ENCODE measurements around the gene ITK.

Gene ITK

DNA sequence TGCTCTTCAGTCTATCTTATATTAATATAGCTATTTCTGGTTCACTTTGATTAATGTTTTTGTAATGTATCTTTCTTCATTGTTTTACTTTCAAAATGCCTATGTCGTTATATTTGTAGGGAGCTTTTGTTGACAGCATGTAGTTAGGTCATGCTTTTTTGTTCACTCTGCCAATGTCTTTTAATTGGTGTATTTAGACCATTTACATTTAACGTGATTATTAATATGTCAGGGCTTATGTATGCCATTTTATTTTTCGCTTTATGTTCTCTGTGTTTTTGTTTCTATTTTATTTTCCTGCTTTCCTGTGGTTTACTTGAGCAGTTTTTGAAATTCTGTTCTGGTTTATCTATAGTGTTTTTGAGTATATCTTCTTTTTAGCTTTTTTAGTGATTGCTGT lies 25.3 kb upstream of the ITK start:
- Histone ChIP-seq H3K27me3 (ENCODE audit: control insufficient read depth, insufficient read depth, low read length) (no peaks in the 10 kb centered on the region), H3K4me1 (peaks cover 6% of the 10 kb centered on the region), H3K36me3 (ENCODE audit: control insufficient read depth, insufficient read depth, low read length) (no peaks in the 10 kb centered on the region), H3K79me2 (no peaks in the 10 kb centered on the region), H3K9ac (no peak overlapping the region), H3K27ac (no peak overlapping the region), H3K9me3 (ENCODE audit: control insufficient read depth, low read length) (no peaks in the 10 kb centered on the region), H2AFZ (no peak overlapping the region), H3K4me2 (ENCODE audit: low read length) (no peak overlapping the region), H3K4me3 (ENCODE audit: low read depth, low read length) (no peak overlapping the region)
- TF ChIP-seq, protein P1, sequence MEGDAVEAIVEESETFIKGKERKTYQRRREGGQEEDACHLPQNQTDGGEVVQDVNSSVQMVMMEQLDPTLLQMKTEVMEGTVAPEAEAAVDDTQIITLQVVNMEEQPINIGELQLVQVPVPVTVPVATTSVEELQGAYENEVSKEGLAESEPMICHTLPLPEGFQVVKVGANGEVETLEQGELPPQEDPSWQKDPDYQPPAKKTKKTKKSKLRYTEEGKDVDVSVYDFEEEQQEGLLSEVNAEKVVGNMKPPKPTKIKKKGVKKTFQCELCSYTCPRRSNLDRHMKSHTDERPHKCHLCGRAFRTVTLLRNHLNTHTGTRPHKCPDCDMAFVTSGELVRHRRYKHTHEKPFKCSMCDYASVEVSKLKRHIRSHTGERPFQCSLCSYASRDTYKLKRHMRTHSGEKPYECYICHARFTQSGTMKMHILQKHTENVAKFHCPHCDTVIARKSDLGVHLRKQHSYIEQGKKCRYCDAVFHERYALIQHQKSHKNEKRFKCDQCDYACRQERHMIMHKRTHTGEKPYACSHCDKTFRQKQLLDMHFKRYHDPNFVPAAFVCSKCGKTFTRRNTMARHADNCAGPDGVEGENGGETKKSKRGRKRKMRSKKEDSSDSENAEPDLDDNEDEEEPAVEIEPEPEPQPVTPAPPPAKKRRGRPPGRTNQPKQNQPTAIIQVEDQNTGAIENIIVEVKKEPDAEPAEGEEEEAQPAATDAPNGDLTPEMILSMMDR (IDR thresholded peaks at IDR 0.05), result no peak

DNA sequence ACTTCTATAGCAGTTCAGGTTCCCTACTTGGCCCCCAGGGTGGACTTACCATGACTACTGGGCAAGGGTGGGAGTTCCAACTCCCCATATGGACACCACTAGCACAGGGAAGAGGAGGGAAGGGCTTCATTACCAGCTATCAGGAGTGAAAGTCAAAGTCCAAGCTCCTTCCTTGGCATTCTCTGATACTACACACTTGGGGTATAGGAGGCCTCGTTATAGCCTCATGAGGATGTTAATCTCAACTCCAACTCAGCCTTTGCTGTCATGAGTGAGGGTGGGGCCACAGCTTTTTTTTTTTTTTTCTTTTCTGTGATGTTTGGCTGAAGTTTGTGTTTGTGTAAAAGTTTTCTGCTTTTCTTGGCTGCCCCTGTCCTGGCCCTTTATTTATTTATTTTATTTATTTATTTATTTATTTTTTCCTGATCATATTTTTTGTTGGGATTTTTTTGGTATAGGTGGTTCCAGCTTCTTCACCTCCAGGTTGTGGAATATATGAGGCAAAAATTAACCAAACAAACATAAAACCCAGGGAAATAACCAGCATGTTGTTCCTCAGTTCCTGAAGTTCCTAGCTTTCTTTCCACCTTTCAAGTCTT lies 23.2 kb upstream of the ITK start:
- H3K4me1 ChIP-seq, result peaks cover 6% of the 10 kb centered on the region
- TF ChIP-seq, protein P1 (IDR thresholded peaks at IDR 0.05), result no peak
- H3K4me3 ChIP-seq (ENCODE audit: low read depth, low read length), result no peak overlapping the region
- no peak overlapping the region for H3K9ac ChIP-seq
- H3K79me2 ChIP-seq, result no peaks in the 10 kb centered on the region
- no peak overlapping the region for H3K4me2 ChIP-seq (ENCODE audit: low read length)
- H3K27ac ChIP-seq, result no peak overlapping the region
- no peaks in the 10 kb centered on the region for H3K27me3 ChIP-seq (ENCODE audit: control insufficient read depth, insufficient read depth, low read length)
- no peaks in the 10 kb centered on the region for H3K36me3 ChIP-seq (ENCODE audit: control insufficient read depth, insufficient read depth, low read length)
- no peaks in the 10 kb centered on the region for H3K9me3 ChIP-seq (ENCODE audit: control insufficient read depth, low read length)
- no peak overlapping the region for H2AFZ ChIP-seq

DNA sequence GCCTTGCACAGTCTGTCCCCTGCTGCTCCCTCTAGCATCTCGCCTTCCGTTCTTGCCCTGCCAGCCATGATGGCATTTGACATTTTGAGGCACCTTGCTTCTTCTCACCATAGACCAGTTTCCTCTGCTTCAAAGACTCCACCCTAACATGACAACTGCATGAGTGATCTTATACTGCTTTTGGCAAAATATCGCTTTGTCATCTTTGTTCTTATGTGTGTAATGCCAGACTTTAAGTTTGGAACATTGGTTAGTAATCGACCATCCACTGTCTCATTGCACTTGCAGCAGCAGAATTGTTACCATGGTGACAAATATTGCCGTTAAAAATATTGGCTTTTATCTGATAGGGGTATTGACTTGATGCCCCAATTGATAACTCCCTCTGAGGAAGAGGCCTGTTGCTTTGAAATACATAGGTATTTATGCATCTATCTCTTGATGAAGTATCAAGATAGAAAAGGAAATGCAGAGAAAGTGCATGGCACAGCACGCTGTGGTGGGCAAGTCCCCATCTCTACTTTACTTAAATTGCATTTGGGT lies 21.4 kb upstream of the ITK start:
- H3K4me3 ChIP-seq (ENCODE audit: low read depth, low read length), result no peak overlapping the region
- no peak overlapping the region for H3K27ac ChIP-seq
- peaks cover 6% of the 10 kb centered on the region for H3K4me1 ChIP-seq
- peak overlapping the region; percentile 14 for H2AFZ ChIP-seq
- no peak overlapping the region for H3K4me2 ChIP-seq (ENCODE audit: low read length)
- H3K36me3 ChIP-seq (ENCODE audit: control insufficient read depth, insufficient read depth, low read length), result no peaks in the 10 kb centered on the region
- no peaks in the 10 kb centered on the region for H3K79me2 ChIP-seq
- TF ChIP-seq, protein P1 (IDR thresholded peaks at IDR 0.05), result no peak
- no peaks in the 10 kb centered on the region for H3K27me3 ChIP-seq (ENCODE audit: control insufficient read depth, insufficient read depth, low read length)
- H3K9me3 ChIP-seq (ENCODE audit: control insufficient read depth, low read length), result no peaks in the 10 kb centered on the region
- no peak overlapping the region for H3K9ac ChIP-seq

DNA sequence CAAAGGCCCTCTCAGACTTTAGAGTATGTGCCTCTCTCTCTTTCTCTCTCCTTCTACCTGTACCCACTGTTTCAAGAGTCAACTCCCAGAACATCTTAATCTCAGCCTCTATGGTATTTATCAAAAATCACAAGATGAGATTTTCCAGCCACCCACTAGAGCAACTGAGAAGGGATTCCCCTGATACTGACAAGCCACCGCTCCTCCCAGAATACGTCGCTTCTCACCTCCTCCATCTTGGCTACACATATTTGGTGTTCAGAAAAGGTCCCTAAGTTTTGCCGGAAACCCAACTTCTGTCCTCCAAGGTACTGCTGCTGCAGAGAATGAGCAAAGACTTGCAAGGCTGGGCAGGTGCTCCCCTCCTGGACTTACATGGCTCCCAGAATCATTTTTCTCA lies 20.6 kb upstream of the ITK start:
- Histone ChIP-seq H3K27ac (no peak overlapping the region), H3K4me2 (ENCODE audit: low read length) (no peak overlapping the region), H3K4me3 (ENCODE audit: low read depth, low read length) (no peak overlapping the region), H2AFZ (no peak overlapping the region), H3K9ac (no peak overlapping the region), H3K27me3 (ENCODE audit: control insufficient read depth, insufficient read depth, low read length) (no peaks in the 10 kb centered on the region), H3K36me3 (ENCODE audit: control insufficient read depth, insufficient read depth, low read length) (no peaks in the 10 kb centered on the region), H3K79me2 (no peaks in the 10 kb centered on the region), H3K9me3 (ENCODE audit: control insufficient read depth, low read length) (no peaks in the 10 kb centered on the region), H3K4me1 (peaks cover 6% of the 10 kb centered on the region)
- TF ChIP-seq, protein P1 (IDR thresholded peaks at IDR 0.05), result no peak

DNA sequence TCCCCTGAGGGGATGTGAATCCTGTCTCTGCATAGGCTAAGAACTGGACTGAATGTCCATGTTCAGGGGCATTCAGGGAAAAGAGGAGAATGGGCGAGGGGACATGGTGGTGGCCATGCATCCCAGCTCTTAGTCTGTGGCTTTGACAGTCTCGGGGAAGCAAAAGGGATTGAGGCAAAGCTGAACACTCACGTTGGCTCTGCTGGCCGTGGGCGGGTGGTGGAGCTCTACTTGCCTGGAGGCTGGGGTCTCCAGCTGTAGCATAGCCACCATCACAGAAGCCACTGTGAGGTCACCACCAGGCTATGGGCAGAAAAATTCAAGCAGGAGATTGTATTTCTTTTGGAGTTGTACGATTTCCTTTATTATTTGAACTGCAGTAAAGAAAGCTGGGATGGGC lies 18.6 kb upstream of the ITK start:
- no peak overlapping the region for H3K9ac ChIP-seq
- no peak overlapping the region for H3K4me2 ChIP-seq (ENCODE audit: low read length)
- H3K4me3 ChIP-seq (ENCODE audit: low read depth, low read length), result no peak overlapping the region
- no peaks in the 10 kb centered on the region for H3K79me2 ChIP-seq
- H3K4me1 ChIP-seq, result peaks cover 6% of the 10 kb centered on the region
- no peaks in the 10 kb centered on the region for H3K27me3 ChIP-seq (ENCODE audit: control insufficient read depth, insufficient read depth, low read length)
- TF ChIP-seq, protein P1 (IDR thresholded peaks at IDR 0.05), result no peak
- no peak overlapping the region for H3K27ac ChIP-seq
- no peaks in the 10 kb centered on the region for H3K9me3 ChIP-seq (ENCODE audit: control insufficient read depth, low read length)
- H2AFZ ChIP-seq, result no peak overlapping the region
- no peaks in the 10 kb centered on the region for H3K36me3 ChIP-seq (ENCODE audit: control insufficient read depth, insufficient read depth, low read length)

Data from parathyroid adenoma (tissue), 2 donors.